Vagina (tissue), 2 donors: ENCODE measurements around the gene NTM.

ENCODE experiments used
- POLR2AphosphoS5 ChIP-seq, 2 donors: sonication (generic); formaldehyde crosslinking; IDR thresholded peaks; one replicate each; pipeline ENCODE4 v1.9.0; 2017; ENCODE audit warnings: antibody characterized with exemption in 2 of 2, mild to moderate bottlenecking in 2 of 2, low read depth in 1 of 2; ENCODE audit not compliant: insufficient read depth in 1 of 2
- TF ChIP-seq, protein P1 (sequence below), 3 experiments: fragments of 450-650 bp in 2 of 3; fragments of 200-600 bp in 1 of 3; sonication (generic) in 1 of 3; IDR thresholded peaks; one replicate each; pipeline ENCODE4 v1.5.1; 2017 to 2019; ENCODE audit warnings: antibody characterized with exemption in 3 of 3, mild to moderate bottlenecking in 2 of 3, moderate library complexity in 2 of 3

DNA sequence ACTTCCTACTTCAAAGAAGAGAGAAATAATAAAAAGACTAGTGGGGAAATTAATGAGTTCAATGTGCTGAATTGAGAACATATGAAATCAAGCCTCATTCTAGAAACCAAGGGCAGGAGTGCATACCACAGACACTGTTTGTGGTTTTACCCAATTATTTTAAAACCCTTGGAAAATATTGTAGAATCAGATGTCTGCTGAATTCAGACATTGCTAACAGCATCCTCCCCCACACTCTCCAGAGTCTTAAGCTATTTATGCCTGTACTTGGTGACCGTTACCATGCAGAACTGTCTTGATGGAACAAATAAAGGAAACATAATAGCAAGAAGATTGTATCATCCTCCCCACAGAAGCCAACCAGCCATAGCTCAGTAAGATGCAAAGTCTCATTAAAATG, 850.1 kb downstream of the NTM start:
- TF ChIP-seq, protein P1, sequence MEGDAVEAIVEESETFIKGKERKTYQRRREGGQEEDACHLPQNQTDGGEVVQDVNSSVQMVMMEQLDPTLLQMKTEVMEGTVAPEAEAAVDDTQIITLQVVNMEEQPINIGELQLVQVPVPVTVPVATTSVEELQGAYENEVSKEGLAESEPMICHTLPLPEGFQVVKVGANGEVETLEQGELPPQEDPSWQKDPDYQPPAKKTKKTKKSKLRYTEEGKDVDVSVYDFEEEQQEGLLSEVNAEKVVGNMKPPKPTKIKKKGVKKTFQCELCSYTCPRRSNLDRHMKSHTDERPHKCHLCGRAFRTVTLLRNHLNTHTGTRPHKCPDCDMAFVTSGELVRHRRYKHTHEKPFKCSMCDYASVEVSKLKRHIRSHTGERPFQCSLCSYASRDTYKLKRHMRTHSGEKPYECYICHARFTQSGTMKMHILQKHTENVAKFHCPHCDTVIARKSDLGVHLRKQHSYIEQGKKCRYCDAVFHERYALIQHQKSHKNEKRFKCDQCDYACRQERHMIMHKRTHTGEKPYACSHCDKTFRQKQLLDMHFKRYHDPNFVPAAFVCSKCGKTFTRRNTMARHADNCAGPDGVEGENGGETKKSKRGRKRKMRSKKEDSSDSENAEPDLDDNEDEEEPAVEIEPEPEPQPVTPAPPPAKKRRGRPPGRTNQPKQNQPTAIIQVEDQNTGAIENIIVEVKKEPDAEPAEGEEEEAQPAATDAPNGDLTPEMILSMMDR (IDR thresholded peaks at IDR 0.05): no peak
- no peak for TF ChIP-seq POLR2AphosphoS5 (IDR thresholded peaks at IDR 0.05; ENCODE audit: insufficient read depth in 1 of 2, low read depth in 1 of 2)
